ENCODE data around the gene SOS1.

The SOS1 gene

DNA sequence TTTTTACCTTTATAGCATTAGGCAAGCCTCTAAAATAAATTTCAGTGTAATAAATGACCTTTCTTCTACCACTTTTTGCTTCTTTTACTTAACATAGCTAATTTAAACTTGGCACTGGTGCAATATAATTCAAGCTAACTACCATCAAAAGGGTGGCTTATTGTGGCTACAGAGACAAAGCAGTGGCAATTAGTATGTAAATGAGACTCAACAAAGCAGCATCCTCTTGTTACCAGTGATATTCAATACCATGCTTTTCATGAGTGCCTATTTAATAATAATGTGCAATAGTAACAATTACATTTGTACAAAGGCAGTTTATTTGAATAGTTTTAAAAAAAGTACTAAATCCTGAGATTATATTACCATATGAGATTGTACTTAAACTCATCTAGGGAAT lies 93.4 kb downstream of the SOS1 start:
- no peak for DNase-seq (ENCODE audit: low read depth, low spot score)

DNA sequence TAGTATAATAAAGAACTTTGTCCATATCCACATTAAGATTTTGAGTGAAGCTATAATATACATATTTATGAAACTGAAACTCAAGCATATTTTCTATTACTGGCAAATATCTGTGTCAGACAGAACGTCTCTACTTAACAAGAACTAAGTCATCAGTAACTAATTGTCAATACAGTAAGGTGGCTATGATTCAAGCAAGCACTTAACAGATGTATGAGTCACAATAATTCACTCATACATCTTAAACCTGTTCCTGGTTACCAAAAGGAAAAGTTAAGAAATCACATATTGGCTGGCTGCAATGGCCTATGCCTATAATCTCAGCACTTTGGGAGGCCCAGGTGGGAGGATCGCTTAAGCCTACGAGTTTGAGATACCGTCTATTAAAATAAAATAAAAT lies 96.0 kb downstream of the SOS1 start:
- no peak for DNase-seq (ENCODE audit: low read depth, low spot score)

DNA sequence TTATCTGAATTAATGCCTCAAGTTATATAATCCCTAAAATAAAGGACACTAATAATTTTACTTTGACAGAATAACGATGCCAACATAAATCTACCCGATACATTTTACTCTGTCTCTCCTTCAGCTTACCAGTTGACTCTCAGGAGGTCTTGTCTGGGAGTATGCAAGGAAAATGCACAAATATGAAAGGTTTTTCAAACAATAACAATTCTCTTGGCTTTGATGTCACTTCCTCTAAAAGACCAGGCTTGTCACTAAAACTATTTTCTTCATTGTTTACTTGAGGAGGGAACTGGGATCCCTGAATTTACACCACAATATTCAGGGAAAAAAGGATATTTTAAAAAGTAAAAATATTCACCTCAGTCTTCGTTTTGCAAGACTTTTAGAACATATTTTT lies 97.2 kb downstream of the SOS1 start:
- DNase-seq (ENCODE audit: low read depth, low spot score) = no peak

DNA sequence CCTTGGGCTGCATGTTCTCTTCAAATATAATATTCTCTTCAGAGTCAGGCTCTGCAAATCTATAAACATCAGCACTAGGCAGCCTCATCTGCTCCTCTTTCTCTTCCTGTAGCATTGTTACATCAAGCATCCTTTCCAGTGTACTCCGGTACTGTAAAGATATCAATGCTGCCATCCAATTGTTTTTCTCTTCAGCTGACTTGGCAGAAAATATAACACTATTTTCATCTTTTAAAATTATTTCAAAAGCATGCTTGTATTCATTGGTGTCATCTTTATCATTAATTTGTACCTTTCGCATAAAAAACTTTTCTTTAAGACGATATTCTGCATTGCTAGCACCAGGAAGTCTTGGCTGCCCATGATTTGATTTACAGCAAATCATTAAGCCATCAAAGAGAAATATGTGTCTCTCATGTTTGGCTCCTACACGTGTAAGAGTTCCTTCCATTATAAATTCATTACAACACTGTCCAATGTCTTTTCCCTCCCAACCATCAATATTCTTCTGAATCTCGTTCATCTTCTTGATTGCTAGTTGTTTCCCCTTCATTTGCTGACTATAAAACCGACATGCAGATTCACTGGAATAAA lies 98.1 kb downstream of the SOS1 start:
- DNase-seq (ENCODE audit: low read depth, low spot score) = no peak

DNA sequence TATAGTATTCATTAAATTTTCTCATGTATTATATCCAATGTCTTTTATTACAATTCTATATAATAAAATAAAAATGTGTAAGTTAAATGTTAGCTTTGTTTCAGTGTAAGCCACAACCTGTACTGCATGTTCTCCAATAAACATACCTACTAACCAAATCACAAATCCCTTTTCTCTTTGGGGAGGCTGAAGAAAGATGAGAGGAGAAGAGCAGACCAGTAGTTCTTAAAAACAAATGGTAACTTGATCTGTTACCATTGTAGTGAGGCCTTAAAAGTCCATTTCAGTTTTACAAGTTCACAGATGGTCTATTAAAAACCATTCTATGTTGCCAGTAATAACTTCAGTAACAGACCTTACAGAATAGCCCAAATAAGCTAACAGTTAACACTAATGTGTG lies 100.5 kb downstream of the SOS1 start:
- DNase-seq (ENCODE audit: low read depth, low spot score) = no peak

DNA sequence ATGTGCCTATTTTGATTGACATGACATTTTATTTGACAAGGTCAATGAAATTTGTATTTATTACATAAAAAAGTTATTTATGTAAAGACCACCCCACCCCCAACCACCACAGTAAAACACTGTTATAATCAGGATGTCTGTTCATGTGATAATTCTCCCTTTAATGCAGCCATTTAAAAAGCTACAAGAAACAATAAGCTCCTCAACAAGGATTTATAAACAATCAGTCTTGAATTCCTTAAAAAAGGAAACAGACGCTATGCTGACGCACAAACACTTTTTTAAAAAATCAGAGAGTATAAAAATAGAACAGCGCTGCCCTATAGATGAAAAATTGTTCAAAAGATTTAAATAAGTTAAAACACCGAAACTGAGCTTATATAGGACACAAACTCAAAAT lies 102.2 kb downstream of the SOS1 start:
- no peak for DNase-seq (ENCODE audit: low read depth, low spot score)

DNA sequence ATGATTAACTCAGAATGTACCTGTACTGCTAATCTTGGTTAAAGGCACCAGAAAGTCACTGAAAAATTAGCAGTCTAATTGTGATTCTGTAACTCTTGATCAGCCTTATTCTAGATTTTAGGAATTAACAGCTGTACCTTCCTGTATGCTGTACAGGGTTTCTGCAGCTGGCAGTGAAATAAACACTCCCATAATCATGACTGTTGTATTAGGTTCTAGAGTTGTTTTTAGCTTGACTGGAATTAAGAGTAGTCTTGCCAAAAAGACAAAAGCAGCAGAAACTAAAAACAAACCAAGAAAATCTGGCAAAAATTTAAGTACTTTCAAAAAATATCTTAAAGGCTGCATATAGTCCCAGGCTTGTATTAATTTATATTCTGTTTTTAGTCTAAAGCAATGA lies 103.5 kb downstream of the SOS1 start:
- DNase-seq (ENCODE audit: low read depth, low spot score) = no peak

DNA sequence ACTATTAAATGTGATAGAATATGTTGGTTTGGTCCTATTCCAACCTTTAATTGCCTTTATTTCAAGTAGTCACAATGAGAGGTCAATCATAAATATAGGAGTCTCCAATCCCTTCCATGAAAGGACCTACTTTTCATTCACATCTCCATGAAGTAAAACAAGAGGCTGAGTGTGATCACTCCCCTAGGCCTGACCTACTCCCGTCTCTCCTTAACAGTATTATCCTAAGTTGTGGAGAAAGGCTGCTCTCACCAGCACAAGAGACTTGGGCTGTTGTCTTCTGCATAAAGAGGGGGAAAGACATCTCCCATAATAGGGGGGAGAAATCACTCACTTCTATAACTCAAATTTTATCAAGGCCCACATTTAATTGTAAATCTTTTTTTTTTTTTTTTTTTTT lies 105.4 kb downstream of the SOS1 start:
- no peak for DNase-seq (ENCODE audit: low read depth, low spot score)

DNA sequence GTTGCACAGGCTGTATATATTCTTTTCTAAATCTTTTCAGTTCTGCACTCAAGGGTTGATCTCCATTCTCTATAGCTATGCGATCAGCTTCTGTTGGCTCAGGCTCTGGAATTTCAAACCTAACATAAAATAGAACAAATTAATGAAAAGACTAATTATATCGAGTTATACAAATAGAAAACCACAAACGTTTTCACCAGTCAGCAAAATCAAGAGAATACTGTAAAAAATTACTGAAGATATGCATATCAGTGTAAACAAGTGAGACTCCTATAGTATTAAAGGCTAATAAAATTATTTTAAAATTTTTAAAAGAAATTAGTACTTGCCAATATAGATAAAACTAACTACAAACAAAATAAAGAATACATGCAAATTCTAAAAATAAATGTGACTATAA lies 107.0 kb downstream of the SOS1 start:
- no peak for DNase-seq (ENCODE audit: low read depth, low spot score)

DNA sequence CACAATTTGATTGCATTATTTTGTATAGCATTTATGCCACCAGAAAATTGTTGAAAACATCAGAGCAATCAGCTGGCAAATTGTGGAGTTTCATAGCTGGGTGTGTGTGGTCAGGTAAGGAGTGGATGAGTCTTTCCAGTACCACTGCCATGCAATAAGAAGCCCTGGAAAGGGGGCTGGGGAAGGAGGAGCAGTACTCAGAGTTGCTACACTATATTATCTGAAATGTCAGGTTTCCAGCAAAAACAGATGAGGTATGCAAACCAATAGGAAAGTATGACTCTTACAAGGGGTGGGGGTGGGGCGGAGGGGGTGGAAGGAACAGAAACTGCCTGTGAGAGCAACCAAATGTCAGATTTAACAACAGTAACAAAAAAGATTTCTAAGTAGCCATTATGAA lies 112.2 kb downstream of the SOS1 start:
- DNase-seq (ENCODE audit: low read depth, low spot score) = no peak

DNA sequence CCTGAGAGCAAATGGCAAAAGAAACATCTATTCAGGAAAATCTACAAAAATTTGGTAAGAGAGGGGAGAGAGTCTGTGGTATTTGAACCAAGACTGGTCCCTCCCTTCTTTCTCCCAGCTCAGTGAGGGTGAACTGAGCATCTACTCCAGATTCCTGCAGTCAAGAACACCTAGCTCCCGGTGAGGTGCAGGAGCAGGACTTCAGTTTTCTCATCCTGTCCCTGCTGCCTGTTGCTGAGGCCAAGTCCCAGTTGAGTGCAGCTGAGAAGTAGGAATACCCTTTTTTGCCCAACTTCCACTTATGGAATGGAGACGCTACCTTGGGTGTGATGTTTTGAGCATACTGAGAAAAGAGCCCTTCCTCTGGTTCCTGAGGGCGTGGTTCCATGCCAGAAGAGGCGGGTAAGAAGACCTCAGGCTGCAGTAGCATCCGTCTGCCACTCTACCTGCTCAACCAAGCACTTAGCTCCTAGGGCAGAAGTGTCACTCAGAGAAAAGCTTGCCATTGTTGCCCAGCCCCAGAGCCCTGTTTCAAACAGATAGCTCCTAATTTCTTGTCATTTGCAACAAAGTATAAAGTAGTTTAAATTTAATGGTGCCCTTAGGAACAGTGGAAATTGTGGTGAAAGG lies 112.9 kb downstream of the SOS1 start:
- no peak for DNase-seq (ENCODE audit: low read depth, low spot score)

DNA sequence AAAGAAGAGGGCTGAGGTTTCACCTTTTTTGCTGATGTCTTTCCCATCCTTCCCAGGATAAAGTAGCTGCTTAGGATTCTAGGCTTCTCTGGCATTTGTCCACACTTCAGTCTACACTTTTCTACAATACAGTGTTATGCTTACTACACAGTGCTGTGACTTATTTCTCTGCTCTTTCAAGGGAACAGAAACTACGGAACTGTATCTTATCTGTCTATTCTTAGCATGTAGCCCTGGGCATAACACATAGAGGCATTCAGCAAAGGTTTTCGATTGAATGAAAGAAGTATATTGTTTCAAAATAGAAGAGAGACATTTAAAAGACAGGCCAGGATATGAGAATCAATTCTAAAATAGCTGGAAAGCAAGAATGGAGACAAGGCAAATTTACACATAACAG lies 120.3 kb downstream of the SOS1 start:
- no peak for DNase-seq (ENCODE audit: low read depth, low spot score)

DNA sequence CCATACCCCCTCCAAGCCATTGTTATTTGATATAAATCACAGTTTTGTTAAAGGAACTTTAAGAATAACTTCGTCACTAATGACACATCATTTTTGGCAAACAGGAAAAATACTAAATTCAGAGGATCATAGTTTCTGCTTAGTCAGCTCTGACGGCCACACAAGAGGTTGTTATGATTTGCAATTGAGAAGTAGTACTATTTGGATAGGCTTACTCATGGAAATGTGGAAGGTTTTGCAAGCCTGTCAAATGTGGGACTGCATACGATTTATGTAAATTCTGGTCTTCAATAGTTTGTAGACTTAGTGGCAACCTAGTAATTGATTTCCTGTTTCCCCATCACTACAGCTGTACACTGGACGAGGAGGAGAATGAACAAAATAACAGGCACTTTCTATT lies 123.1 kb downstream of the SOS1 start:
- peak; percentile 64 for DNase-seq (ENCODE audit: low read depth, low spot score)

DNA sequence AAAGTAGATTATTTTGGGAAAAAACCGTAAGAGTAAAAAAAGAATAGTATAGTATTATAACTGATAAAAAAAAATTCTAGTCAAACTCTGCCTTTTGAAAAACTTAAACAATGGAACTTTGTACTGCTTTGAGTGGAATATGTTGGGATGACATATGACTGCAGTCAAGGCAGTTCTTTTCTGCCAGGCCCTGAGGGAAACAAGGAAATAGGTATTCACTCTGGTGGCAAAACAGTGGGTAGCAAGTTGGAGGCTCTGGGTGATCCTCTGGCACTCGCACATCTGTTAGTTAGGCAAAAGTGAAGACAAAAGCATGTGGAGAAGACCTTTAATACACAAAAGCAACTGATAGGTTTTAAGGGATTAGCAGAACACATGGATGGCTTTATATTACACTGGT lies 129.0 kb downstream of the SOS1 start:
- no peak for DNase-seq (ENCODE audit: low read depth, low spot score)

DNA sequence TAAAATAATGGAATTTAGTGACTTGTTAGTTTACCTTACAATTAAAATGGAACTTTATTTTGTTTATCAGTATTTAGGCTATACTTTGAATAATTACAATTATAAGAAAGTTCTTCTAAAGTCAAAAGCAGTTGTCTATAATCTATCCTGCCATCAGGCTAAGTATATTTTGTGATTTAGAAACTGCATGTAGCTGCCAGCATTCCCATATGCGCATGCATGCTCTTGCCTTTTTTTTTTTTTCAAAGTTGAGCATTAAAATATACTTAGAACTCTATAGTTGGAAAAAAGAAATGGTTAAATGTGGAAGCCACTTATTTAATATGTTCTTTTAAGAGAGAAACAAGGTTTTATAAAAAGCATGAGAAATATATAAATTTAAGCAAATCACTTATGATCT lies 132.1 kb downstream of the SOS1 start:
- no peak for DNase-seq (ENCODE audit: low read depth, low spot score)

DNA sequence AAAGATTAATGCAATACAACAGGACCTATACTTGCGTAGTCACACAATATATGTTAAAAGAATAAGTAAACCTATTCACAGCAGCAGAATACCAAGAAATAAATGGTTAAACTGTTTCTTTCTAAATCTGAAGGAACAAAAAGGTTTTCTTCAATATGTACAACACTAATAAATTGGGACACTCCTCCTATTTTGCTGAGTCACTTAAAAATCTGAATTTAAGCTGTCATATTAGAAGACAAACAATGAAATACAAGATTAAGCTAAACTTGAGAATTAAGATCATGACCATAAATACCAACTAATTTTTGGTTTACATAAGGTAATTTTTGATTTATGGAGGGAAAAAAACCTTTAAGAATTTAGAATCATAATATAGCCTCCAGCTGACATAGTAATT lies 138.4 kb downstream of the SOS1 start:
- no peak for DNase-seq (ENCODE audit: low read depth, low spot score)

DNA sequence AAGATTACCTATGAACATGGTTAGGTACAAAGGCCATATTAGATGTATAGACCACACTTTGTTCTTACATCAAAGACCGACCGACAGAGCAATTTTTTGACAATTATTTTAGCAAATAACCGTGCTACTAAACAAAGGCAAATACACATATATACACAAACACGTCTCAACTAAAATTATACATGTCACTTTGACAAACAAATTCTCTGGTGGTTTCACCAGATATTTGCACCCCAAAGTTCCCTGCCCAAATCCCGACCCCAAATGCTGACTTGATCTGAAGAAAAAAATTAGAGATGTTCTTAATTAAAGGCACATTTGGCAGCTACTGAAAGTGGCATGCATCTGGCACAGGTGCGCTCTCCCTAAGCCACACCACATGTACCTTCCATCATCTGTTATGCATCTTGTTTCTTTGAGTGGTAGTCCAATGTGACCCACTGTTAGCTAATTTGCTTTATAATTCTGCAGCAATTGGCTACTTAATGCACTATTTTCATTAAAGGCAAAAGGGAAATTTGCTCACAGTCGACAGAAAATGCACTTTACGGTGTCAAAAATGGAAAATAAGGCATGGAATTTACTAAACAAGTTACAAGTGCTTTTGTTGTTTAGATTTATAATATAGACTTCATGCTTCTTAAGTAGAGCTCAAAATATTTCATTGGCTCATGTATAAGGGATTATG lies 139.0 kb downstream of the SOS1 start:
- no peak for DNase-seq (ENCODE audit: low read depth, low spot score)

DNA sequence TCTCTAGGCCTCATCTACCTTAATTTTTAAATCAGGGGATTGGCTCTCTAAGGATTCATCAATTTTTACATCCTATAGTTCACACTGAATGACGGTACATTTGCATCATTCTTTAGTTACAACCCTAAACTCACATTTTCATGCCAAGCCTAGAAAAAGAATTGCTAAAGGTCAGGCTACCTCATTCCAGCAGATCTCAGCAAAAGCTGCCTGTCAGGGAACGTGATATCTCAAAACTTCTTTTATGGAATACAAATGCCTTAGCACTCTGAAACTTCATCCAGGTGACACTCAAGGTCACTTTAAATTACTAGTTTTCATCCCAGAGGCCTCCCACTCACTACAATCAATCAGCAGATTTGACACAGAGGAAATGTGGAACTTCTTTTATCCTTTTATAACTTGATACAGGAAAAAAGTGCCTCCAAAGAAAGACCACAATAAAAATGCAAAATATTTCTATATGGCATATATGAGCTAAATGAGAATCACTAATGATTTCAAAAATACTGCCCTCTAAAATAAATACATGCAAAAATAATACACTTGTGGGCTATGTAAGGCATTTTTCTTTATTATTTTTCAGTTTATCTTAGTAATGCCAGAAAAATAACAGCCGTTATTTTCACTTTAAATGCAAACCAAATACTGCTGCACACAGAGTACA lies 139.7 kb downstream of the SOS1 start:
- DNase-seq (ENCODE audit: low read depth, low spot score) = no peak

DNA sequence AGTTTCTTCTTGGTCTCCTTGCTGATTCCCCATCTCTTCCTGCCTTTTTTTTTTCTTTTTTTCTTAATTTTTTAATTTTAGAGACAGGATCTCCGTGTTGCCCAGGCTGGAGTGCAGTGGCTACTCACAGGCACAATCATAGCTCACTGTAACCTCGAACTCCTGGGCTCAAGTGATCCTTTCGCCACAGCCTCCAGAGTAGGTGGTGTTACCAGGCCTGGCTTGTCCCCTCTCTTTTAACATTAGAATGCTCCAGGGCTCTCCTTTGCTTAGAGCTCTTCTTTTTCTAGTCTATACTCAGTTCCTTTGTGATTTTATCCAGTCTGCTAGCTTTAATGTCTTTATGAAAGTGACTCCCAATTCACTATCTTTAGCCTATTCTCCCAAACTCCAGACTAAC lies 141.9 kb downstream of the SOS1 start:
- DNase-seq (ENCODE audit: low read depth, low spot score) = no peak

DNA sequence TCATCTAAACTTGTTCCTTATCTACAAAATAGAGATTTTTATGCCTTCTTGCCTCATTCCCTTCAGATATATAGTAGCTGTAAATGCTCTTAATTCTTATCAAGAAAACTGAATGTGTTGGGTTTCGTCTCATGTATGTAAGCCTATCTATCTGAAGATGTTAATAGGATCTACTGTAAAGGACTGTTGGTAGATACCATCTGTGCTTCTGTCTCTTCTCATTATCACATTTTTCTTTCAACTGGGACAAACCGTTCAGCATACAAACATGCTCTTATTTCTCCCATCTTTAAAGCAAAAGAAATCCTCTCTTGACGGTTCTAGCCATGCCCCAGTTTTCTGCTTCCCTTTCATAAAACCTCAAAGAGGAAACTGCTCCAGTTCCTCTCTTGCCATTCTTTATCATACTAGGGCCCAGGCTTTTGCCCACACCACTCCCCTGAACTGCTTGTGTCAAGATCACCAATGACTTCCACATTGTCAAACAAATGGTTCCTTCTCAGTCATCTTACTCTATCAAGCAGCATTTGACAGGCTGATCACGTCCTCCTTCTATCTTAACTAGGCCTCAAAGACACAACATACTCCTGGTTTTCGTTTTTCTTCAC lies 142.5 kb downstream of the SOS1 start:
- DNase-seq (ENCODE audit: low read depth, low spot score) = no peak

DNA sequence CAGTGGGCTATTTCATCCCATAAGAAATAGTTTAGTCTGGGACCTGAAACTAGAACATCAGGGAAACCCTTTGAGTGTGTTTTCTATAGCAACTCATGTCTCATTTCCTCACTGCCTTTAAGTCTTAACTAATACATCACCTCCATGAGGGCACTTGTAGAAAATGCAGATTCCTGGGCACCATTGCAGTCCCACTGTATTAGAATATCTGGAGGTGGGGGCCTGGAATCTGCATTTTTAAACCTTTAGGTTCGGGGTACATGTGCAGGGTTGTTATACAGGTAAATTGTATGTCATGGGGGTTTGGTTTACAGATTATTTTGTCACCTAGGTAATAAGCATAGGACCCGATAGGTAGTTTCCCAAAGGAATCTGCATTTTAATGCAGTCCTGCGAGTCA lies 143.8 kb downstream of the SOS1 start:
- no peak for DNase-seq (ENCODE audit: low read depth, low spot score)

DNA sequence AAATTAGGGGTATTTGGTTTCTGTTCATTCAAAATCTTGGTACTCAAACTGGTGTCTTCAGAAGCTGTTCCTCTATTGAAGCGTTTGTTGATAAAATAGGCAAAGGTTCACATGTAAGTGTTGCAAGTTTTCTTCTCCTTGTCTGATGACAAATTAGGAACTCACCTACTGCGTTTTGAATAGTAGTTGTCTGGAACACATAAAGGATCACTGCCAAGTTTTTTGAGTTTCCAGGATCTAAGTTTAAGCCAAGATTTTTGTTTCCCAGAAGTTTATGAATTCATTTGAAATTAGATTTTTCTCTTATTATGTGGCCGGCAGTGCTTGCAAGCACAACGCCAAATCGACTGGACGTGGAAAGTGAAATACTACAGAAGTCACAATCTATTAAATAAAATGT lies 145.8 kb downstream of the SOS1 start:
- no peak for DNase-seq (ENCODE audit: low read depth, low spot score)

DNA sequence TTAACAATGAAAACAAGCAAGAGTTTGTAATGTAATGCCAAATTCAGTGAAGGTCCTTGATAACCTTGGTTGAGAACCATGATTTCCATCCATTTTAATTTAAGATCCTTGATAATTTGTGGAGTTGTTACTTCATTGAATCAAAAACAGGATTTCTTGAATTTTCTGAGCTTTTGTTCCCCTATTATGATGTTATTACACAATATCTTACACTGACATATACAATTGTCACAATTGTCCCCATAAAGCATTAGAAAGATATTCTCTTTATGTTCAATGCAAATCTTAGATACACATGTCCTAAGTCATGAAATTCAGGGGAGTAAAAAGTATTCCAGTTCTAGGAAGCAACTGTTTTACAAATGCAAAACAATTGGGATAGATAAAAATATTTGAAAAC lies 147.6 kb downstream of the SOS1 start:
- DNase-seq (ENCODE audit: low read depth, low spot score) = no peak

All from smooth muscle cell of the brain vasculature (primary cell).